Measurements from ENCODE around the gene LIAS. TPM values are rescaled to one million over a fixed set of nuclear protein-coding genes. Genes with fewer than 3 reads are reported as not detected.
A peak's percentile ranks its signal among the peaks of the same experiment; 100 is the strongest.

Gene LIAS
- total and polyA plus RNA-seq, 10 of the 15 experiments (the other 5 are each of a cell fraction or from before 2014, with no cell fraction given), result 17.9 to 32.3 (median 26.4) TPM

GRCh38 chr4:39528061-39528465, 69.2 kb downstream of the LIAS start (continued):
- TF ChIP-seq E2F8 (IDR thresholded peaks at IDR 0.05; ENCODE audit: low read depth, partially characterized antibody) (no peak), SIX5 (IDR thresholded peaks at IDR 0.05; ENCODE audit: low read depth, low read length, severe bottlenecking) (no peak), ZNF24 (IDR thresholded peaks at IDR 0.05) (no peak), HDAC2 (IDR thresholded peaks at IDR 0.05) (no peak), SPI1 (IDR thresholded peaks at IDR 0.05; ENCODE audit: borderline replicate concordance, insufficient read depth, low read depth, low read length) (no peak), RUNX3 (IDR thresholded peaks at IDR 0.05; ENCODE audit: low read length) (no peak), CEBPB (IDR thresholded peaks at IDR 0.05; ENCODE audit: borderline replicate concordance in 1 of 2, low read depth in 2 of 2, low read length in 2 of 2) (no peak), PKNOX1 (IDR thresholded peaks at IDR 0.05) (no peak), E2F4 (IDR thresholded peaks at IDR 0.05; ENCODE audit: low read depth, low read length) (no peak), MTA2 (IDR thresholded peaks at IDR 0.05; ENCODE audit: low read depth) (0 out of 2 replicates have a peak, but pooled peaks have one; percentile 29), SMC3 (IDR thresholded peaks at IDR 0.05; ENCODE audit: borderline replicate concordance, low read length) (no peak; the same call in 1 of the 2 replicates), CREM (IDR thresholded peaks at IDR 0.05; ENCODE audit: low read depth) (no peak), ZBTB4 (CRISPR knock-in tag; IDR thresholded peaks at IDR 0.05) (no peak), RELB (IDR thresholded peaks at IDR 0.05; ENCODE audit: low read depth) (no peak), IKZF2 (IDR thresholded peaks at IDR 0.05) (peak; percentile 35 to 52; a peak in 2 of 4 replicates), POLR2AphosphoS2 (IDR thresholded peaks at IDR 0.05; ENCODE audit: low read depth, low read length) (no peak), SKIL (IDR thresholded peaks at IDR 0.05; ENCODE audit: low read depth, poor library complexity, severe bottlenecking) (no peak)

All from GM12878 (cell line).